H54 (cell line): ENCODE data around the gene RREB1.
A peak's percentile ranks its signal among the peaks of the same experiment; 100 is the strongest.

Experiments
- DNase-seq: peaks from one replicate; pipeline ENCODE4 v3.0.0; 2011; ENCODE audit warnings: low spot score, mixed read lengths; ENCODE audit not compliant: insufficient read length
- FAIRE-seq: peaks from 3 replicates; lab custom pipeline; 2011; peaks lifted over from hg19 to GRCh38; lab: Jason Lieb, UNC
- POLR2A ChIP-seq: IDR thresholded peaks from 2 replicates; pipeline ENCODE4 v1.6.1; 2011; ENCODE audit warnings: low read depth, mild to moderate bottlenecking, low read length

RREB1 gene

DNA sequence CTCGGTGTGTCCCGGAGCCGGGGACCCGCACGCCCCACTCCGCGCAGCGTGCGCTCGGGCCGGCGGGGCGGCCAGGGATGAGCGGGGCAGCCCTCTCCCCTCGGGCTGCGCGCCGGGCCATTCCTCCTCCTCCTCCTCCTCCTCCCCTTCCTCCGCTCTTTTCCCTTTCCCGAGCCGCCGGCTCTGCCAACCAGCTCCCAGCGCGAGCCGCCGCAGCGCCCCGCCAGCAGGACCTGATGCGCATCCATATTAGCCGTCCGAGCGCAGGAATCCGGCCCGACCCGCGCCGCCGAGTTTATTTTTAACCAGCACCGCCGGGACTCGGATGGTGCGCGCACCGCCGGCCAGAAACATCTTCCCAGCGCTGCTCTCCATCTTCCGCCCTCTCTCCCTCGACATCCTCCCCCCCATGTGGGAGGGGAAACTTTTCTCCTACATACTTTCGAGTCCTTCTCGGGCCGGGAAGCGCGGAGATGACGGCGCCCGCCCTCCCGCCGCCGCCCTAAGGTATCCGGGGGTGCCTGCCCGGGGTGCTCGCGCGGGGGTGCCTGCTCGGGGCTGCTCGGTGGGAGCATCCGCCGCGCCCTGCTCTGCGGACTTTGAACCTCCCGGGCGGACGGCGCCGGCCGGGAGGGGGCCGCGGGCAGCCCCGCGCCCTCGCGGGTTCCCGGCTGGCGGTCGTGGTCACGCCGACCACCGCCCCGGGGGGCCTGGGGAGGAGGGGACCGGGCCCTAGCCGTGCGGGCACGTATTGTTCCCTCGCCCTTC is 619 bp downstream of the RREB1 start:
- DNase-seq (peak; percentile 55), FAIRE-seq (no peak)
- peak; percentile 33 for TF ChIP-seq POLR2A

DNA sequence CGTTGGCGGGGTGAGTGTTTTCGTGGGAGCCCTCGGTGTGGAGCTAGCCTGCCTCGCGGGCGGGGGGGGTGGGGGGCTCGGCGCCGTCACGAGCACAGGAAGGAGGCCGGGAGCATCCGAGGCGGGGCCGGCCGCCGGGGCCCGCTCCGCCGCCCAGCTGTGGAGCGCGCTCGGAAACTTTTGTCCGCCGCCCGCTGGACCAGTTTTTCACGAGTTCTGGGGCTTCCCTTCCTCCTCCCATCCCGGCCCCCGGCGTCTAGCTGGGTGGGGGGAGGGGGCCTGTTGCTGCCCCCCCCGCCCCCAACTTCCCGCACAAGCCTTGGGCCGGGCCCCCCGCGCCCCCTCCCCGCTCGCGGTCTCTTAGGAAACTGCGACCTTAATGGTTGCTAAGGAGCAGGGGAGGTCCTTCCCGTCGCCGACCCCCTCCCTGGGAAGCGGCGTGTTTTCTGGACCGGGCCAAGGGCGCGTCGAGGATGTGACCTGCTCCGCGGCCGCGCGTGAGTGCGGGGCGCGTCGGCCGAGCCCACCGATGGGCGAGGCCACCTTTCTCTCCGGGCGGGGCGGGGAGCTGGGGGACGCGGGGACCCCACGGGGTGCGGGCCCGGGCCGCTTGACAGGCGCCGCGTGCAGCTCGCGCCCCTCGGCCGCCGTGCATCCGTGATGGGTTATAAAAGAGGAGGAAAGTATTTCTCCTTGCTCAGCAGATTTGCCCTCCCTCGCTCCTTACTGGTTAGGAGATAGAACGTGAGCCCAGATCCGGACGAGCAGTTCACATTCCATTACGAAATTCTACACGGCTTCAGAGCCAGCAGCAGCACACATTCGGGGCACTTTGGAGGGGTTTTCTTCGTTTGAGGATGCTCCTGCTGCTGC is 1.4 kb downstream of the RREB1 start:
- FAIRE-seq (peak; percentile 73), DNase-seq (peak; percentile 49)
- TF ChIP-seq POLR2A = no peak; the same call in 1 of the 2 replicates

DNA sequence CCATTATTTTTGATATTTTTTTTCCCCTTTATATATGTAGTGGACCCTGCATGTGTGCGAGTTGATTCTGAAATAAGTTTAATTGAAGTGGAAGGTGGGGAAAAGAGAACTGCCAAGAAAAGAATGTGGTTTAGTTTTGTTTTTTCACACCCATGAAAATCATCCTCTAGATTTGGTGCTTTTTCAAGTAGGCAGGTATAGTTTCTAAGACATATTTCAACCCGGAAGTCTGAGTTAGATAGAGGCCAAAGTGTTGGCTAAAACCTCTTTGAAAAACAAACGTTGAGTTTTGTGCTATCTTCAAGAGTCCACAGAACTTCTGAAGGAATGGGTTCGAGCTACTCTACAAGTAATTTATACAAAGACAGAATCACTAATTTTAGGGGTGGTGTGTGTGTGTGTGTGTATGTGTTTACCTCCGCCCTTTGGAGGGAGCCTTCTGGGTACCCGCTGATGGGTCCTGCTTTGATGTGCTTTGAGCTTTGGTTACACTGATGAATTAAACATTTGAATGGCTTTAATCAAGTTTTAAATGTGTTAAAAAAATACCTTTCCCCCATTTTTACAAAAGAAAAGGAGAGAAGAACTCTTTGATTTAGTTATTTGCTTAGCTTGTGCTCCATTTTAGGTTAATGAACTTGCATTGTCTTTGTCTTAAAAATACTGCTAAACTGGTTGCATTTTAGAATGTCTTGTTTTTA is 2.5 kb downstream of the RREB1 start:
- DNase-seq = no peak
- FAIRE-seq = no peak
- TF ChIP-seq POLR2A = no peak

DNA sequence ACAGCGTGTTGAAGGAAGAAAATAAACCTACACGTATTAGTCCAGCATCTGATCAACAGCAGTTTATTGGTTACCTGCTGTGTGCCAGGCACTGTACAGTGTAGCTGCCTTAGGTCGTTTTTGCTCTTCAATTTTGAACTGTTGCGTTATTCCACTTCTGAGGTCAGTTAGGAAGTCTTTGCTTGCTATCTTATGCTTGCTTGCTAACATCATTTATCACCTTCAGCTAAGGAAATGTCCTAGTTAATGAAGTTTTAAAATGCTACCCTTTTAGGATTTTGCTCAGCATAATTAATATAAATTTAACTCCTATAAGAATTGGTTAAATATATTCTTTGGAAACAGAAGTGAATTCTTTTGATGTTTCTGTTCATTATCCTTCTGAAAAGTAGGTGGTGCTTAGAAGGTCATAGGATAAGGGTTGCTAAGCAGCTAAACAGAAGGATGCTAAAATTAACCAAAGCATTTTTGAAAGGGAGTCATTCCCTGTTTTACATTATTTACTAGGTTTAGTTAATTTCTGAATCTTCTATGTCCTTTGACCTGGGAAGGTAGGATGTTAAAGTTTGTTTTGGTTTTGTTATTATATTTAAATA is 3.4 kb downstream of the RREB1 start:
- no peak for DNase-seq
- no peak for FAIRE-seq
- no peak for TF ChIP-seq POLR2A

DNA sequence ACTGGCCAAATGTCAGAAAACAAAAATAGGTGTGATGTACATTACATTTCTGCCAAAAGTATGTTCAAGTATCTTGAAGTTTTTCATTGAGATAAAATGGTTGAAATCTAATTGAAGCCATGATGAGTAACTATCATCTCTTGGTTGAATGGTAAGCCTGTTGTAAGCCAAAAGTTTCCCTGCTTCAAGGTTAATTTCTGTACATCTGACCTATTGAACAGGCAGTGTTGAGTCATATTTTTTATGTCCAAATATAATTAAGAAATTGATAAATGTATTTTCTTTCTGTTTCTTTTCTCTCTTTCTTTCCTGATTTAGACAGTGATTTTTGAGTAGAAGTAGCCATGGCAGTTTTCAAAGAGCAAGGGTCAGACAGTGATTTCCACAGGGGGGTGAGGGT is 4.4 kb downstream of the RREB1 start:
- FAIRE-seq (no peak), DNase-seq (no peak)
- no peak for TF ChIP-seq POLR2A

GRCh38 chr6:7112741-7113313 is 5.1 kb downstream of the RREB1 start:
- no peak for FAIRE-seq
- DNase-seq = no peak
- TF ChIP-seq POLR2A = no peak

GRCh38 chr6:7114744-7115458 is 7.1 kb downstream of the RREB1 start:
- no peak for DNase-seq
- no peak for TF ChIP-seq POLR2A
- FAIRE-seq = no peak

- DNase-seq (no peak), FAIRE-seq (no peak)
- TF ChIP-seq POLR2A = no peak
These were observed 7.9 kb downstream of the RREB1 start for GRCh38 chr6:7115543-7116231.

GRCh38 chr6:7119272-7119801 is 11.6 kb downstream of the RREB1 start:
- TF ChIP-seq POLR2A = no peak
- no peak for DNase-seq

DNA sequence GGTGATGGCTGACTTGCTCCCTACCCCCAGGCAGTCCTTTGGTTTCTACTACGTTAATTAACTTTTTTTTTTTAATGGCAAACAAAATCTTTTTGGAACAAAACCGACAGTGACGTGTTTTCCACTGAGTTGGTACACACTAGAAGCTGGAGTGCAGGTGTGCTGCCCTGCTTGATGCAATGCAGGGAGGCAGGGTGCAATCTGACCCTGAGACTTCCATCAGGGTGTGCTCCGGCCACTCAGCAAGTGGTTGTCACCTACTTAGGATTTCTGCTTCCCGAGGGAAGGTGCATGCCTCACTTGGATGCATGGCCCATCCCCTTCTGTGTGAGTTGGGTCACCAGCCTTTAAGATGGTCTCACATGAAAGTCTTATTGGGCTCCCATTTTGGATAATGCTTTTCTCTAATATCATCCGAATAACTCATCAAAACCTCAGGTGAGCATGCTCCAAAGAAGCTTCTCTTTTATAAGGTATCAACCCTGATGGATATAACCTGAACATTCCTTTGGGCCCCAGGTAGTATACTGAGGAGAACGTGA is 14.0 kb downstream of the RREB1 start:
- TF ChIP-seq POLR2A = no peak
- DNase-seq (no peak), FAIRE-seq (no peak)

More at GRCh38 chr6:7119272-7119801, 11.6 kb downstream of the RREB1 start:
- FAIRE-seq = no peak

DNA sequence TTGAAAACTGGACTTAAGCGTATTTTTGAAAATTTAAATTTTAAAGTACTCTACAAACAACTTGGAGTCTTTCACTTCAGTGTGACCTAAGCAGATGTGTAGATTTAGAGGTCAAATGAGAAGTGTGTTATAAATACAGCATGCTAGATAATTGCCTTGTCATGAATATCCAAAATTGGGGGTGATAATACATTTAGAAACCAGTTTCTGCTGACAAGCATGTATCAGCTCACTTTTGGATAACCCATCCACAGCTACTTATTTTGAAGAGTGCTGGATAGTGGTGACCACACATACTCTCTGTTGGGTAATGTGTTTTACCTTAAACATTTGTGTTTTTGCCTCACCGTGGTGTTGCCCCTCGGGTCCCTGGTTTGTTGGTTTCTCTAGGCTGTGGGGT is 14.9 kb downstream of the RREB1 start:
- no peak for TF ChIP-seq POLR2A
- DNase-seq (no peak), FAIRE-seq (no peak)

- no peak for FAIRE-seq
These were observed 16.4 kb downstream of the RREB1 start for GRCh38 chr6:7124114-7124513.

More at GRCh38 chr6:7124114-7124513, 16.4 kb downstream of the RREB1 start:
- DNase-seq = no peak
- no peak for TF ChIP-seq POLR2A
